ENCODE results near the gene FAR2.
A peak's percentile ranks its signal among the peaks of the same experiment; 100 is the strongest.
"Not testable (repeated sequence)": the region's sequence is repeated elsewhere in the genome, so short reads cannot be mapped to it uniquely, and the experiment has no call there.

The FAR2 gene

DNA sequence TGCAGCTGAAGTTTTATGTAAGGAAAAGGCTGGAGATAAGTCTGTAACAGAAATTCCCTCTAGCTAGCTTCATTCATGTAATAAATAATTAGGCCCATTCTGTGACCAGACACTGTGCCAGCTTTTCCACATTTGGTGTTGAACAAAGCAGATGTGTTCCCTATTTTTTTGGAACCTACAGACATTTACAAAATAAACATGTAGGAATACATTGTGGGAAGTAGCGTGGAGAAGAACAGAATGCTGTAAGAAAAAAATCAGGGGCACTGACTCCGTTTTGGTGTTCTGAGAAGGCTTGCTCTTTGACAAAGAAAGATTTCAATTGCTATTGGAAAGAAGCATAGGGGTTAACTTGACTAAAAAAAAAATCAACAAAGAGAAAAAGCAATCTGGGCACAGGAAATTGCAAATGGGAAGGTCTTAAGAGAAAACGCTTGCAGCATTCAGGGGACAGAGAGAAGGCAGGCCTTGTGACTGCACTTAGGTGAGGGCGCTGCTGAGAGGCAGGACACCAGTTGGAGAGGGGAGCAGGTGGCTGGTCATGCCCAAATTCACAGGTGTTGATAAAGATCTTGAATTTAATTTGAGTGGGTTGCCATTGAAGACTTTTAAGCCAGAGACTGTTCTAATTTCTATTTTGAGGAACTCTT lies 4.0 kb downstream of the FAR2 start:
- DNase-seq (ENCODE audit: low read depth), result no peak

DNA sequence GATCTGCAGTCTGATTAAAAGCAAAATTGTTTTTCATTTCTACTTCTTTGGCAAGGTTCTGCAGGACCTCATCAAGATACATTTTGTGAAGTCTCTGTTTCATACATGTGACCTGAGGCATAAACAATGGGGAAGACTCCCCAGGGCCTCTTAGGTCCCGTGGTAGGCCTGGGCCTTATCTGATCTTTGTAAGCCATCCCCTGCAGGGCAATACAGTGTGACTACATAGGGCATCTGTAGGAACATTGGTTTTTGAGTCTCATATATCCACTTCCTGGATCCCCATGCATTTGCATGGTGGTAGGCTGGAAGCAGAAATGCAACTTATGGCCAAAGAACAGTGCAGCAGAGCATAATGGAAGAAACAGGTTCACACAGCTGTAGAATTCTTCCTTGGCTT lies 6.0 kb downstream of the FAR2 start:
- DNase-seq (ENCODE audit: low read depth), result no peak

DNA sequence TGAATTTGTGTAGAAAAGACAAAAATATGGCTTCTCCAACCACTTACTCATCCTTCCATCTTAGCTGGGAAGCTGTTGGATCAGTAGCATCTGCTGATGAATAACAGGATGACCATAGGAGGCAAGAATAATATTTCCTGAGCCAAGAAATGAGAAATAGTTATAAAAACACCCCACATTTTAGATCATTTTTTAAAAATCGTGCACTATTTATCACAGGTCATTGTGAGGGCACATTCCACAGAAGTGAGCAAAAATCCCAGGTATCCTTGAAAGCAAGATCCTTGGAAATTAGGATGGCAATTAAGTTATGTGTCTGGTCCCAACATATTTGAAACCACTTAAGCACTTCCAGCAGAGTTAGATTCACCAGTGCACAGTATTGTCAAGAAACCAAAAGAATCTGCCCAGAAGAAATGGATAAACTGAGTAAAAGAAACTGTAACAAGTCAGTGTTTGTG lies 8.4 kb downstream of the FAR2 start:
- DNase-seq (ENCODE audit: low read depth), result peak; percentile 81

DNA sequence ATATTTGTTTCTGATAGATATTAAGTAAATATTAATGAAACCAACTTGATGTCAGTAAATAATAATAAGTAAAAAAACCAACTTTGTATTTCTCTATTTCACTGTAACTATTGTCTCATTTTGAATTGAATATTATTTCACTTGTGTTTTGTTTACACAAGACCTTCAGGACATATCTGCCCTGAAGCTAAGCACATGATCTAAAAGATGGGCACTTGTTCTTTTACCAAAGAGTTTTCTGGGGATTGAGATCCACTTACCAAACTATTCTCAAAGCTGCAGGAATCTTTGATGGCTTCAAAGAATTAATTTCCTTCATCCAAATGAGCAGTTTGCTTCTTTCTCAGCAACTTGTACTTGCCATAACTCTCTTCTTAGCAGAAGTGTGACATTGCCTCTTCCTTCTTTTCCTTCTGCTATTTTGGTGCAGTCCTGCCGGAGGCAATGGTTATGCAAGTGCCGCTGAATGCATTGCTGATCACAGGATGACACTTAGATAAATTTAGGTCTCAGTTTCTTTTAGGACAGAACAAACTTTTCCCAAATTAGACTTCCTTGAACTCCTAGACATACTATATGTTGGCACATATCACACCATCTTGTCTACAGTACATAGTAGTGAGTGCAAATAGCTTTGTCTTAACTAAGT lies 9.2 kb downstream of the FAR2 start:
- no peak for DNase-seq (ENCODE audit: low read depth)

DNA sequence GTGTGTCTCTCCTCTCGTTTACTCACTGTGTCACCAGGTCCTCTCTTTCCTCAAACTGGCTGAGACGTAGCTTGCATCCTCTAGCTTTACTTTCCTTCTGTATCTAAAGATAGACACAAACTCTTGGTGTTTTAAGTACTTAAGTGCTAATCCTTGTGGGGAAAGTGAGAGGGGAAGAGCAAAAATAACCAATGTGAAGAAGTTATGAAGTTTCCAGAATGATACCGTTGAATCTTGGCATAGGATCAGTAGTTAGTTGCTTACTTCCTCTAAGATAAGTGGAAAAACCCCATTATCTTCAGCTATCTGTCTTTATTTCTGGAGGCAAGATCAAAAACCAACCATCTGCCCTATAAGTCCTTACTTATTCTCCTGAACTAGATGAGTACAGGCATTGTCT lies 10.6 kb downstream of the FAR2 start:
- no peak for DNase-seq (ENCODE audit: low read depth)

DNA sequence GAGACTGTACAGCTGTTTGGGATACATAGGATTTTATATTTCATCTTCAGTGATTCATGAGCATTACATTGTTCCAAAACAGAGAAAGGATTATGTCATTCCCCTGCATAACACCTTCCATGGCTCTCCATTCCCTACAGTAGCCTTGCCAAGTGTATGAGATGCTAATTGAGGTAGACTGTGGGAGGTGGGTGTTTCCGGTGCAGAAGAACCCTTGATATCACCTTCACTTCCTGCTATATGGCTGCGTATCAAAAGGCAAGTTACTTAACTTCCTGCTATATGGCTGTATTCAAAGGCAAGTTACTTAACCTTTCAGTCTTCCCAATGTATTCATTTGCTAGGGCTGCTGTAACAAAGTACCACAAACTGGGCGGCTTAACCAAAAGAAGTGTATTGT lies 11.2 kb downstream of the FAR2 start:
- no peak for DNase-seq (ENCODE audit: low read depth)

DNA sequence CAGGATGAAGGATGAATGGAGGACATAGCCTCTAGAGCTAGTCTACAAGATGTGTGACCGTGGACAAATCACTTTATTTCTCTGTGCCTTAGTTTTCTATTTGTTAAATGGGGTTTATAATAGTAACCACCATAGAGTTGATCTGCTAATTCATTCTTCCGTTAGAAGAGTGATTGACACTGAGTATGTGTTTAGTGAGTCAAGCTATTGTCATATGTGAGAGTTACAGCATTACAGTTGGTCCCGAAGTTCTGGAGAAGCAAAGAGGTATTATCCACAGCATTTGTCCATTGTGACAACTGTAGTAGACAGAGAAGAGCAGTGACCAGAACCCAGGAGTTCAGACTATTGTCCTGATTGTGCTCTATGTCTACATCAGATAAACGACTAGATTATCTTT lies 14.1 kb downstream of the FAR2 start:
- no peak for DNase-seq (ENCODE audit: low read depth)

DNA sequence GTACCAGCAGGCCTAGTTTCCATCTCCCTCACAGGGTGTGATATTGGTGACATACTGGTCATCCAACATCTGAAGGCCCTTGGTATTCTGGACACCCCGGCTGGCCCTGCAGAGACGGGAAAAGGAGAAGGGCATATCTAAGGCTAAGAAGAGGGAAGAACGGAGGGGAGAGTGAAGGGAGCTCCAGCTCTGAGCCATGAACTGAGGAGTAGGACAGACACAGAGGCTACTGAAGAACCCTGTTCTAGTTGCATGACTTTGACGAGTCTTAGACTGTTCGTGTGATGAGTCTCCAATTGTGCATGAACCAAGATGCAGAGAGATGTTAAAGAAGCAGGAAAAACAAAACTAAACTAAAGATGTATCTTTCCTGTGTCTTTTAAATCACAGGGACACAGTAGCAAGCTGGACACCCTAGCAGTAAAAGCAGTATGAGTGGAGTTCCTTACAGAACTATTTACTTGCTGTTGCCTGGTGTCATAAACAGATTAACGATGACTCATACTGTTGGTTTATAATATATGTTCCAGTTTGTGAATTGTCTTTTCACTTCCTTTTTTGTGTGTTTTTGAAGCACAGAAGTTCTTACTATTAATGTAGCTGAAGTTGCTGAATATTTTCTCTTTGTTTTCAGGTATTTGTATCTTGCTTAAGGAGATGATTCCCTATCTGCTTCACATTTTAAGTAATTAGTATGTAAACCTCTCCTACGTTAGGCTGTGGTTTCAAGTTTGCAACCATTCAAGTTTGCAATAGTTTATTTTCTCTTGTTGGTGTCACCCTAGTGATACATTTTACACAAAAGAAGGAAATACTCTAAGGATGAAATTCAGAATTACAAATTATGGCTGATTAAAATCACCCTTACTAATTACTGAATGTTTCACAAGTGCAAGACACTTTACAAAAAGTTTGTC lies 15.7 kb downstream of the FAR2 start:
- peak; percentile 82 for DNase-seq (ENCODE audit: low read depth)

DNA sequence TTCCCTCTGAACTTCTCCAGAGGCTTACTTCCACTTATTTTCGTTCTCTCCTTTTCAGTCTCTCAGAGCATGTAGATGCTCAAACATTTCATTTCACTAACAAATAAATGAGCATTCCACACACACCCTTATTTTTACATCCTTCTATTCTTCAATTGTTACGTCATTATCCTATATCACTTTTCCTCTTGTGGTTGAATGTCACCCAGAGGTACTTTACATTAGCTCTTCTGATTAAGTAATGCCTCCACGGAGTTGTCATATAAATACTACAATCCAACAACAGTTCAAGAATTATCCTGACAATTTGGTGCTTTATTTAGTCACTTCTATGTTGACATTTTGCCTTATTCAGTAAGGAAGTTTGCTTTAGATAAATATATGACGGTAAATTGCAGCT lies 18.4 kb downstream of the FAR2 start:
- no peak for DNase-seq (ENCODE audit: low read depth)

DNA sequence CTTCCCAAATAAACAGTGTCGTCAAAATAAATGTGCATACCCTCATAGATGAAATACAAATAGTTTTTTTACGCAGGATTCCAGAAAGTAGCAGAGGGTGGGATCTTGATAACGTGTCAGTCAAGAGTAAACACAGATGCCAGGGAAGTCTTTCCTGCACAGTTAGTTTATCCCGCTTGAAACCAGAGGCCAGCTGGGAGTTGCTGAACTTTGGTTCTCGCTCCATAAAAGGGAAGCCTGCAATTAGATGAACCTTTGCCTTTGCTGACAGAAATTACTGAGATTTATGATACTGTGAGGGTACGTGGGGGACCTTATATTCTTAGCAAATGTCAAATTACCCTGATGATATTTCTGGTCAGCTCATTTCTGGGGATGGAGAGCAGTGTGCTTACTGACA lies 18.9 kb downstream of the FAR2 start:
- DNase-seq (ENCODE audit: low read depth), result no peak

DNA sequence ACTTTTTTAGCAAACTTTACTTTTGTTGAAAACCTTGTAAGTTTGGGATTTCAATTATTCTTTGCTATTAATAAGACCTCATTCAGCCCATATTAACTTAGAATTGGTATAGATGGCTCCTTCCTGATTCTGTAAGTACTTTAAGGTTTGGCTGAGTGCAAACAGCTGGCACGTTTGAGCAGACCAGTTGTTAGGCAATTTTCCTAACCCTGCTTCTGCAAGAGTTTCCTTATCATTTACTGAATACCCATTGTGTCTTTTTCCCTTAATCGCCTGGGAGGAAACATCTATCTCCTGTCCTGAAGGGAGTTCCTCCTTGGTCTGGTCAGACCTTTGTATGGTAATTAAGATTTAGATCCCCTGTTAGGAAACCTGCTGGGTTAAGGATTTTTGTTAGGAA lies 20.9 kb downstream of the FAR2 start:
- not testable (repeated sequence) for DNase-seq (ENCODE audit: low read depth)

DNA sequence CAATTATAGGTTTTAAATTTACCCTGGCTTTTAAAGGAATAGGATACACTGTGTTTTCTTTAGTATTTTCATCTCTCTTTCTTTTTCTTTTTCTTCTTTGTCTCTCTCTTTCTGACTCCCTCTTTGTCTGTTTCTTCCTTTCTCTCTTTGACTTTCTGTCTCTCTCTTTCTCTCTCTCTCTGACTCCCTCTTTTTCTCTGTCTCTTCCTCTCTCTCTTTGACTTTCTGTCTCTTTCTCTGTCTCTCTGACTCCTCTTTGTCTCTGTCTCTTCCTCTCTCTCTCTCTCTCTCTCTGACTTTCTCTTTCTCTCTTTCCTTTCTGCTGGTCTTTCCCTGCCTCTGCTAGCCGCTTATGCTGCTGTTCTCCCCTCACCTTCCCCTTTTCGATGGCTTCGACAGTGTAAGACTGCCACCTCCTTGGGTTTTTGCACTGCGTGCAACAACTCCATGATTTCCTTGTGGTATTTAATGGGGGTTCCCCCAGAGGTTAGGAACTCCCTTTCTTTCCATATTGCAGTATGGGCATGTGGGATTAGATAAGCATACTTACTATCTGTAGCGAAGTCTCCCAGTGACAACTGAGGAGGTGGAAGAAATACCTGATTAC lies 21.5 kb downstream of the FAR2 start:
- not testable (repeated sequence) for DNase-seq (ENCODE audit: low read depth)

DNA sequence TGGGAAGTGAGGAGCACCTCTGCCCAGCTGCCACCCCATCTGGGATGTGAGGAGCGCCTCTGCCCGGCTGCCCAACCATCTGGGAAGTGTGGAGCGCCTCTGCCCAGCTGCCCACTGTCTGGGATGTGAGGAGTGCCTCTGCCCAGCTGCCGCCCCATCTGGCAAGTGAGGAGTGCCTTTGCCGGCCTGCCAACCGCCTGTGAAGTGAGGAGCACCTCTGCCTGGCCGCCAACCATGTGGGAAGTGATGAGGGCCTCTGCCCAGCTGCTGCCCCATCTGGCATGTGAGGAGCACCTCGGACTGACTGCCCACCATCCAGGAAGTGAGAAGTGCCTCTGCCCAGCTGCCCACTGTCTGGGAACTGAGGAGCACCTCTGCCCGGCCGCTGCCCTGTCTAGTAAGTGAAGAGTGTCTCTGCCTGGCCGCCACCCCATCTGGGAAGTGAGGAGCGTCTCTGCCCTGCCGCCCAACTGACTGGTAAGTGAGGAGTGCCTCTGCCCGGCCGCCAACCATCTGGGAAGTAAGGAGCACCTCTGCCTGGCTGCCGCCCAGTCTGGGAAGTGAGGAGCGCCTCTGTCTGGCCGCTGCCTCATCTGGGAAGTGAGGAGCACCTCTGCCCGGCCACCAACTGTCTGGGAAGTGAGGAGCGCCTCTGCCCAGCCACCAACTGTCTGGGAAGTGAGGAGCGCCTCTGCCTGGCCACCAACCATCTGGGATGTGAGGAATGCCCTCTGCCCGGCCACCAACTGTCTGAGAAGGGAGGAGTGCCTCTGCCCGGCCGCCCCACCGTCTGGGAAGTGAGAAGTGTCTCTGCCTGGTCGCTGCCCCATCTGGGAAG lies 22.6 kb downstream of the FAR2 start:
- DNase-seq (ENCODE audit: low read depth), result no peak

DNA sequence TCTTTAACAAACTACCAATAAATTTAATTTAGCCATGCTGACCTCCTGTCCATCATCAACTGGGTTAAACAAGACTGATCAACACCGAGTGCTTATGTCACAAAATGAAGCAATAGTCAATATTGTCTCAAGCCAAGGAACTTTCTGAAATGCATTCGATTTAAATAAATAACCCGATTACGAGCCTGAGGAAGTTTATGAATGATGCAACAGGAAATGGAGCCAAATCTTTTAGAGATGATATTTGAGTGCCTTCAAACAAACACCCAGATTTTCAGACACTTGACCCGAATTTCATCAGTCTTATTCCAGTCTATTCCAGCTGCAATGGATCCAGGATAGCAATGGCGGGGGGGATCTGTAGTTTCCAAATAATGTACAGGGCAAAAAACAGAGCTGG lies 27.9 kb downstream of the FAR2 start:
- DNase-seq (ENCODE audit: low read depth), result peak; percentile 89

DNA sequence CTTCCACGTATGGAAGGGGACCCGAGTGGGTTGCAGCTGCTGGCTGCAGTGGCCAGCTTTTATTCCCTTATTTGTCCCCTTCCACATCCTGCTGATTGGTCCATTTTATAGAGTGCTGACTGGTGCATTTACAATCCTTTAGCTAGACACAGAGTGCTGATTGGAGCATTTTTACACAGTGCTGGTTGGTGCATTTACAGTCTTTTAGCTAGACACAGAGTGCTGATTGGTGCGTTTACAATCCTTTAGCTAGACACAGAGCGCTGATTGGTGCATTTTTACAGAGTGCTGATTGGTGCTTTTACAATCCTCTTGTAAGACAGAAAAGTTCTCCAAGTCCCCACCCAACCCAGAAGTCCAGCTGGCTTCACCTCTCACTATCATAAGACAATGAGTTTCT lies 33.2 kb downstream of the FAR2 start:
- not testable (repeated sequence) for DNase-seq (ENCODE audit: low read depth)

DNA sequence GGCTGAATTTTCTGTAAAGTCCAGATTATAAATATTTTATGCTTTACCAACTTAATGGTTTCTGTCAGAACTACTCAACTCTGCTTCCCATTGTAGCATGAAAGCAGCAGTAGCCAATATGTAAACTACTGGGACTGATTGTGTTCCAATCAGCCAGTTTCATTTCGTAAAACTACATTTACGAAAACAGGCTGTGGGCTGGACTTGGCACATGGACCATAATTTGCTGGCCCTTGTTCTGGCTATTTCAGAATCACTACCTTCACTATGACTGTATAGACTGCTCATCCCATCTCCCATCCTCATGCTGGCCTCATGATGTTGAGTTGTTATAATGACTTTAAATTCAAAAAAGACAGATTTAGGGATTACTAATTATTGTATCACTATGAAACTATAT lies 38.7 kb downstream of the FAR2 start:
- DNase-seq (ENCODE audit: low read depth), result peak; percentile 43

DNA sequence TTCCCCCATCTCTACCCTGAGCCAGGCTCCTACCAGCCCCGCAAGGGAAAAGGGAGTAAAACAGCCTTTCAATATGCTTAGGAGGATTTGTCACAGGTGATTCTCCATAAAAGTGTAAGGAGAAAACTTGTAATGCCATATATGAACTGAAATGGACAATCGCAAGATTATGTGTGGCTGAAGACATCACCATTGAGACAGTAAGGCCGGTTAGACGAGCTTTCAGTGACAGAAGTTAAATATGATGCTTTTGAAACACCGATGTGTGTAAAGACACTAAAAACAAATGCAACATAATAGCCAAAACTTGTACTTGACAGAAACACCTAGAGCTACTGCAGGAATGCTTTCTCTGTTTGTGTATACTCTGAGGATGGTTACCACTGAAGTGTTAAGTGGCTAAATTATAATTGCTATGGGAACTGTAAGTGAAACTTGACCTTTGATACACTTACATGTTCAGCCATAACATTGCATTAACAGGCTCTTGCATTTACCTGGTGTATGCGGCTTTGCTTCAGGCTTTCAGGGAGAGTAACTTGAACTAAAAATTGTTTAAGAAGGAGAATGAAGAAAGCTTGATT lies 42.3 kb downstream of the FAR2 start:
- DNase-seq (ENCODE audit: low read depth), result no peak

DNA sequence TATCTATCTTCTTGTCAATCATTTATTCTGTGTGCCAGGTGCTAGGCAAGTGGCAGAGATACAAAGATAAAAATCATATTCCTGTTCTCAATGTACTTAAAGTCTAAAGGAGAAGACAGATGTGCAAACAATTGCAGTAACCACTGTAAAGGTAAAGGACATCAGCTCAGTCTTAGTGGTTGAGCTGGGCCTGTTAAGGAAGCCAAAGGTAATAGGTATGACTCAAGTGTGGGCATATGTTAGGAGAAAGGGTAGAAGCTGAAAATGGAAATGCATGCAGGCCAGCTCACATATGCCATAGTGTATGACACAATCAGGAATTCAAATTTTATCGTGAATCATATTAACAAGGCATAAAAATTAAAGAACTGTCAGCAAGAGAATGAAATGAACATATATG lies 49.8 kb downstream of the FAR2 start:
- no peak for DNase-seq (ENCODE audit: low read depth)

DNA sequence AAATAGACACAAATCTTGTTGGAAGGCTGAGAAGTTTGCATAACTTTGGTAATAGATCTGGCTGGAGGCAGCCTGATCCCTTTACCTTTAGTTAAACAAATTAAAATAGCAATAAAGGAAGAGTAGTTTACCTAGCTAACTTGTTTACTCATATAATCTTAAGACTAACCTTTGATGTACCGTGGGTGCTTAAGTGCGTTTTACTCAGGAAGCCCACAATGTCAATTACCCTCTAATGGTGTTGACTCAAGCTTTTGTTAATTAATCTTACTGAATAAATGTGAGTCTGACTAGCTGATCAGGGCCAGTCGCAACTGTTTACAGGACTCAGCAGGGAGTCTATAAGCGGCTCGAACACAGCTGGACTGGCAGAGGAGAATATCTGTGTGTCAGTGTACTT lies 51.5 kb downstream of the FAR2 start:
- DNase-seq (ENCODE audit: low read depth), result no peak

DNA sequence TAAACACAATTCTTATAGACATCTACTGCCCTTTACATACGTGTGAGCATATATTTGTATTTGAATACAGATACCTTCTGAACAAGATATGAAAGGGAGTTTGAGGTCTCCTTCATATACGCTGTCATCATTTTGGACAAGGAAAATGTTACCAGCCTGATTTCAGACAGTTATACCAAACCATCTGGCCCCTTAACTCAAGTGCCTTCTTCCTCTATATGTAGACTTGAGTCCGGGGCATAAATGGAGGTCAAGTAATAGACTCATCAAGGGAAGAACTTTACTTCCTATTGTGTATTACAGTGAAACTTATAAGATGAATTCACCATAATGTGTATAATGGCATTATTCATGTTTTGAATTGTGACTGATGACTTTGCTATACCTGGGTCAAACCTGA lies 52.2 kb downstream of the FAR2 start:
- no peak for DNase-seq (ENCODE audit: low read depth)

DNA sequence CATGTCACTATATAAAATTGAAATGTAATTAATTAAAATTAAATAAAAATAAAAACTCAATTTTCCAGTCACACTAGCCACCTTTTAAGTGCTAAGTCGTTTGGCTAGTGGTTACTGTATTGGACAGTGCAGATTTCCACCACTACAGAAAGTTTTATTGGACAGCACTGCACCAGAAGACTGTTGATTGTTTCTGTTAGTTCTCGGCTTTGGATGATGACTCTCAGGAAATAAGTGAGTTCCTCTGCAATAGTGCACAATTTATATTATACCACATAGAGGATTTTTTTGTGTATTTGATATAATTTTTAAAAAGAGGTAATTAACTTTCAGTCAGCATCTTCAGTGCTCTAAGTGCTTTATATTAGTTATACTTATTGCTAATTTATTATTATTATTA lies 52.7 kb downstream of the FAR2 start:
- no peak for DNase-seq (ENCODE audit: low read depth)
